Panc1 (cell line): ENCODE results near the gene TAF5. TPM values are rescaled to one million over a fixed set of nuclear protein-coding genes. Genes with fewer than 3 reads are reported as not detected.

Experiments used
- ATAC-seq: fragments of 200-7000 bp; cut with Tn5 transposase; 2 replicates; pipeline ENCODE4 v1.9.1; 2020; ENCODE audit warnings: mild to moderate bottlenecking, moderate library complexity
- BruUV-seq: library from RNA; stranded (reverse); fragments of 400-500 nt; replicated peaks from 2 replicates; lab custom pipeline; 2021; lab: Mats Ljungman, UMichigan
- CTCF ChIA-PET: fragments of 300-600 bp; sonication (Branson Sonifier 250); formaldehyde crosslinking; loops from one replicate; lab custom pipeline; 2022; ENCODE audit warnings: antibody characterized with exemption; lab: Charles Lee
- POLR2A ChIA-PET: fragments of 300-600 bp; sonication (Branson Sonifier 250); formaldehyde crosslinking; loops from one replicate; lab custom pipeline; 2022; ENCODE audit warnings: antibody characterized with exemption; lab: Charles Lee
- DNase-seq: peaks from one replicate; pipeline ENCODE4 v3.0.0-alpha.2; 2010; ENCODE audit warnings: low read depth, low spot score
- H3K27ac ChIP-seq: 2 replicates; pipeline ENCODE4 v1.5.1; 2011; ENCODE audit warnings: mild to moderate bottlenecking, low read length, inconsistent platforms
- H3K27me3 ChIP-seq: fragments of 200-500 bp; sonication (Bioruptor generic); 2 replicates; pipeline ENCODE4 v1.6.0; 2014; ENCODE audit warnings: low read length, inconsistent platforms; ENCODE audit not compliant: control insufficient read depth, insufficient read depth
- H3K36me3 ChIP-seq: fragments of 200-500 bp; sonication (Bioruptor generic); 2 replicates; pipeline ENCODE4 v1.5.1; 2014; ENCODE audit warnings: inconsistent platforms, mild to moderate bottlenecking, low read length, moderate library complexity; ENCODE audit not compliant: control insufficient read depth, insufficient read depth
- H3K4me1 ChIP-seq: 2 replicates; pipeline ENCODE4 v1.5.1; 2011; ENCODE audit warnings: inconsistent platforms, mild to moderate bottlenecking, low read length, moderate library complexity; ENCODE audit not compliant: control insufficient read depth, insufficient read depth
- H3K4me3 ChIP-seq, 2 experiments: 2 replicates each; pipeline ENCODE4 v1.5.1; 2011 to 2012; ENCODE audit warnings: low read depth in 2 of 2, low read length in 2 of 2, mild to moderate bottlenecking in 2 of 2, inconsistent platforms in 1 of 2, moderate library complexity in 1 of 2
- H3K9me3 ChIP-seq: fragments of 200-500 bp; sonication (Bioruptor generic); 2 replicates; pipeline ENCODE4 v1.5.1; 2014; ENCODE audit warnings: low read depth, mild to moderate bottlenecking, inconsistent platforms, low read length, moderate library complexity; ENCODE audit not compliant: control insufficient read depth, insufficient read depth
- POLR2AphosphoS5 ChIP-seq: IDR thresholded peaks from 2 replicates; pipeline ENCODE4 v1.6.1; 2012; ENCODE audit warnings: mild to moderate bottlenecking, low read depth, low read length, moderate library complexity
- SIN3A ChIP-seq: IDR thresholded peaks from 2 replicates; pipeline ENCODE4 v1.6.1; 2012; ENCODE audit warnings: low read depth, mild to moderate bottlenecking, low read length, moderate library complexity, borderline replicate concordance; ENCODE audit not compliant: insufficient read depth
- TCF7L2 ChIP-seq: IDR thresholded peaks from 2 replicates; pipeline ENCODE4 v1.6.1; 2011; ENCODE audit warnings: mild to moderate bottlenecking, low read depth, low read length, inconsistent platforms
- in situ Hi-C: cut with HindIII; loops from 2 replicates; pipeline ENCODE4 v1.10.0; 2016; ENCODE audit warnings: low sequenced_read_pairs, low pct_unique_long_range_greater_than_20kb
- intact Hi-C: fragments of 100-400 bp; cut with micrococcal nuclease; formaldehyde crosslinking; loops from one replicate; pipeline ENCODE4 v1.10.0; 2022; ENCODE audit not compliant: unreplicated experiment
- total RNA-seq: library from RNA; stranded (reverse); gene quantifications from one replicate; pipeline ENCODE4 v1.2.1, GENCODE V29; 2021; ENCODE audit not compliant: unreplicated experiment
- TF ChIP-seq, protein P1 (sequence below): fragments of 450-650 bp; IDR thresholded peaks from 2 replicates; pipeline ENCODE4 v1.5.1; 2017; ENCODE audit warnings: mild to moderate bottlenecking
- TF ChIP-seq, protein P2 (sequence below), 2 experiments: IDR thresholded peaks; 2 replicates each; pipeline ENCODE4 v1.6.1; 2011 to 2012; ENCODE audit warnings: low read depth in 2 of 2, control low read depth in 1 of 2, low read length in 1 of 2, mild to moderate bottlenecking in 1 of 2, moderate library complexity in 1 of 2; ENCODE audit not compliant: insufficient read depth in 1 of 2

The TAF5 gene
- total RNA-seq, 1 experiment from 2014 or later, result 6.0 TPM

DNA sequence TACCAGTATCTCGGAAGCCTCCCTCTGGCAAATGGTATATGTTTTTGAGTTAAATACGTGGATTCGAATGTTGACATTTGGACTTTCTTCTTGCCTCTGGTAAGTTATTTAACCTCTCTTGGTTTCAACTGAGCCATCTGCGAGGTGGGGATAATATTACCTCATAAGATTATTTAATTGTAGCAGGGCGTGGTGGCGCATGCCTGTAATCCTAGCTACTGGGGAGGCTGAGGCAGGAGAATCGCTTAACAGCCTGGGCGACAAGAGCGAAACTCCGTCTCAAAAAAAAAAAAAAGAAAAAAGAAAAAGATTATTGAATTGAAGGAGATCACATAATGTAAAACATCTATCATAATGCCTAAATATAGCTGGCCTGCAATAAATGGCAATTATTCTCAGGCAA lies 396 bp upstream of the TAF5 start:
- H3K27ac ChIP-seq, result peak overlapping the region; percentile 98
- intact Hi-C loops (no loop called here), in situ Hi-C loops (no loop called here)
- TF ChIP-seq POLR2AphosphoS5 (no peak), TCF7L2 (no peak), SIN3A (no peak)
- TF ChIP-seq, protein P1, sequence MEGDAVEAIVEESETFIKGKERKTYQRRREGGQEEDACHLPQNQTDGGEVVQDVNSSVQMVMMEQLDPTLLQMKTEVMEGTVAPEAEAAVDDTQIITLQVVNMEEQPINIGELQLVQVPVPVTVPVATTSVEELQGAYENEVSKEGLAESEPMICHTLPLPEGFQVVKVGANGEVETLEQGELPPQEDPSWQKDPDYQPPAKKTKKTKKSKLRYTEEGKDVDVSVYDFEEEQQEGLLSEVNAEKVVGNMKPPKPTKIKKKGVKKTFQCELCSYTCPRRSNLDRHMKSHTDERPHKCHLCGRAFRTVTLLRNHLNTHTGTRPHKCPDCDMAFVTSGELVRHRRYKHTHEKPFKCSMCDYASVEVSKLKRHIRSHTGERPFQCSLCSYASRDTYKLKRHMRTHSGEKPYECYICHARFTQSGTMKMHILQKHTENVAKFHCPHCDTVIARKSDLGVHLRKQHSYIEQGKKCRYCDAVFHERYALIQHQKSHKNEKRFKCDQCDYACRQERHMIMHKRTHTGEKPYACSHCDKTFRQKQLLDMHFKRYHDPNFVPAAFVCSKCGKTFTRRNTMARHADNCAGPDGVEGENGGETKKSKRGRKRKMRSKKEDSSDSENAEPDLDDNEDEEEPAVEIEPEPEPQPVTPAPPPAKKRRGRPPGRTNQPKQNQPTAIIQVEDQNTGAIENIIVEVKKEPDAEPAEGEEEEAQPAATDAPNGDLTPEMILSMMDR, result no peak
- TF ChIP-seq, protein P2, sequence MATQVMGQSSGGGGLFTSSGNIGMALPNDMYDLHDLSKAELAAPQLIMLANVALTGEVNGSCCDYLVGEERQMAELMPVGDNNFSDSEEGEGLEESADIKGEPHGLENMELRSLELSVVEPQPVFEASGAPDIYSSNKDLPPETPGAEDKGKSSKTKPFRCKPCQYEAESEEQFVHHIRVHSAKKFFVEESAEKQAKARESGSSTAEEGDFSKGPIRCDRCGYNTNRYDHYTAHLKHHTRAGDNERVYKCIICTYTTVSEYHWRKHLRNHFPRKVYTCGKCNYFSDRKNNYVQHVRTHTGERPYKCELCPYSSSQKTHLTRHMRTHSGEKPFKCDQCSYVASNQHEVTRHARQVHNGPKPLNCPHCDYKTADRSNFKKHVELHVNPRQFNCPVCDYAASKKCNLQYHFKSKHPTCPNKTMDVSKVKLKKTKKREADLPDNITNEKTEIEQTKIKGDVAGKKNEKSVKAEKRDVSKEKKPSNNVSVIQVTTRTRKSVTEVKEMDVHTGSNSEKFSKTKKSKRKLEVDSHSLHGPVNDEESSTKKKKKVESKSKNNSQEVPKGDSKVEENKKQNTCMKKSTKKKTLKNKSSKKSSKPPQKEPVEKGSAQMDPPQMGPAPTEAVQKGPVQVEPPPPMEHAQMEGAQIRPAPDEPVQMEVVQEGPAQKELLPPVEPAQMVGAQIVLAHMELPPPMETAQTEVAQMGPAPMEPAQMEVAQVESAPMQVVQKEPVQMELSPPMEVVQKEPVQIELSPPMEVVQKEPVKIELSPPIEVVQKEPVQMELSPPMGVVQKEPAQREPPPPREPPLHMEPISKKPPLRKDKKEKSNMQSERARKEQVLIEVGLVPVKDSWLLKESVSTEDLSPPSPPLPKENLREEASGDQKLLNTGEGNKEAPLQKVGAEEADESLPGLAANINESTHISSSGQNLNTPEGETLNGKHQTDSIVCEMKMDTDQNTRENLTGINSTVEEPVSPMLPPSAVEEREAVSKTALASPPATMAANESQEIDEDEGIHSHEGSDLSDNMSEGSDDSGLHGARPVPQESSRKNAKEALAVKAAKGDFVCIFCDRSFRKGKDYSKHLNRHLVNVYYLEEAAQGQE (IDR thresholded peaks at IDR 0.05; ENCODE audit: insufficient read depth in 1 of 2, low read depth in 2 of 2, low read length in 1 of 2), result no peak
- H3K27me3 ChIP-seq, result no peaks in the 10 kb centered on the region
- H3K9me3 ChIP-seq, result no peaks in the 10 kb centered on the region
- TSS peak; percentile 100 for BruUV-seq
- H3K4me1 ChIP-seq, result peaks cover 3% of the 10 kb centered on the region; the same call in 1 of the 2 replicates
- peak overlapping the region; percentile 70 to 73 for H3K4me3 ChIP-seq
- no peaks in the 10 kb centered on the region; the same call in 1 of the 2 replicates for H3K36me3 ChIP-seq
- DNase-seq (no peak), ATAC-seq (no peak; the same call in 1 of the 2 replicates)
- ChIA-PET POLR2A (interaction anchor here (0.6 to 0.7 kb wide), 4 partner anchors 33 to 508 kb away, joined by 3 to 7 read pairs (median 5); no protein-coding TSS in a partner anchor), CTCF (interaction anchor here (0.7 kb wide), 3 partner anchors 26 to 456 kb away, joined by 4 to 5 read pairs (median 4); no protein-coding TSS in a partner anchor)

DNA sequence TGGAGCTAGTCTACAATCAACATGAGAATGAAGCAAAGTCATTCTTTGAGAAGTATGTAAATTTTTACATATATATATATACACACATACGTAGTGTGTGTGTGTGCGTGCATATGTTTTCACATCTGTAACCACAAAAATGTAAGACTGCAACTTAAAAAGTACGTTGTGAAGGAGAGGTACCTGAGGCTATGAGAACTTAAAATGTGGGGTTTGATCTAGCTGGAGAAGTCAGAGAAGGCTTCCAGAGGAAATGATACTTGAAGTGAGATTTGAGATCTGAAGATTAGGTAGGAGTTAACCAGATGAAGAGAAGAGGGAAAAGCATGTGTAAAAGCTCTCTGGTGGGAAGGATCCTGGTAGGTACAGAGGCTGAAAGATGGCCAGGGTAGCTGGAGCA lies 5.8 kb downstream of the TAF5 start:
- H3K9me3 ChIP-seq, result no peaks in the 10 kb centered on the region
- H3K4me1 ChIP-seq, result no peaks in the 10 kb centered on the region; the same call in 1 of the 2 replicates
- peaks cover 4% of the 10 kb centered on the region for H3K36me3 ChIP-seq
- intact Hi-C loops, result no loop called here
- no peak for ATAC-seq
- in situ Hi-C loops, result no loop called here
- H3K27ac ChIP-seq, result no peak overlapping the region
- no peak overlapping the region for H3K4me3 ChIP-seq
- BruUV-seq, result no TSS peak
- ChIA-PET POLR2A (no interaction called here), CTCF (no interaction called here)
- H3K27me3 ChIP-seq, result no peaks in the 10 kb centered on the region
- no peak for TF ChIP-seq SIN3A
- TF ChIP-seq TCF7L2, result no peak
- no peak for TF ChIP-seq POLR2AphosphoS5
- no peak for DNase-seq

DNA sequence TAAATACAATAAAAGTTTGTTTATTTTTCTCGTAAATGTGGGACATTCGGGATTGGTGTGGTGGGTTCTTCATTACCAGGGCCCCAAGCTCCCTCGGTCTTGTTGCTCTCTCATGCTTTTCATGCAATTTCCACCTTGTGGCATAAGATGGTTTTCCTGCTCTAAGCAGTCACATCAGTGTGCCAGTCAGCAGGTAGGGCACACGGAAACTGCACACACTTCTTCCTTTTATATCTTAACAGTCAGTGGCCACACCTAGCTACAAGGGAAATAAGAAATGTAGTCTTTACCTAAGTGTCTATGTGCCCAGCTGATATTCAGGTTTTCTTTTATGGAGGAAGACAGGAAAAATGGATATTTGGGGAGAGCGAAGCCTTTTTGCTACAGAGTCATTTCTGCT lies 6.5 kb downstream of the TAF5 start:
- in situ Hi-C loops (no loop called here), intact Hi-C loops (no loop called here)
- Histone ChIP-seq H3K27ac (no peak overlapping the region), H3K36me3 (peaks cover 4% of the 10 kb centered on the region), H3K9me3 (no peaks in the 10 kb centered on the region), H3K4me1 (no peaks in the 10 kb centered on the region; the same call in 1 of the 2 replicates), H3K27me3 (no peaks in the 10 kb centered on the region), H3K4me3 (no peak overlapping the region)
- ATAC-seq, result no peak
- BruUV-seq, result no TSS peak
- TF ChIP-seq, protein P1, result no peak
- TF ChIP-seq, protein P2 (IDR thresholded peaks at IDR 0.05; ENCODE audit: insufficient read depth in 1 of 2, low read depth in 2 of 2, low read length in 1 of 2), result no peak
- TF ChIP-seq TCF7L2 (no peak), SIN3A (no peak), POLR2AphosphoS5 (no peak)
- no peak for DNase-seq
- ChIA-PET CTCF (no interaction called here), POLR2A (no interaction called here)
